Neural cell (in vitro differentiated cells): ENCODE results near the gene ACOT7. TPM values are rescaled to one million over a fixed set of nuclear protein-coding genes. Genes with fewer than 3 reads are reported as not detected.
A peak's percentile ranks its signal among the peaks of the same experiment; 100 is the strongest.

Source experiments
- H2AFZ ChIP-seq: fragments of 200-600, 300-800 bp; sonication (generic), shearing (Covaris generic); 2 replicates; pipeline ENCODE4 v1.6.0; 2014; ENCODE audit warnings: low read depth, mild to moderate bottlenecking, antibody characterized with exemption, low read length, moderate library complexity
- H3F3A ChIP-seq: fragments of 200-600 bp; shearing (Covaris generic); 2 replicates; pipeline ENCODE4 v1.6.1; 2016; ENCODE audit warnings: mild to moderate bottlenecking, moderate library complexity, mixed read lengths, antibody characterized with exemption, low read length; ENCODE audit not compliant: insufficient read depth, poor library complexity, severe bottlenecking
- H3K27ac ChIP-seq: fragments of 200-600, 300-800 bp; sonication (generic), shearing (Covaris generic); 2 replicates; pipeline ENCODE4 v1.5.1; 2014; ENCODE audit warnings: mild to moderate bottlenecking, low read length, moderate library complexity
- H3K27me3 ChIP-seq: fragments of 300-800, 200-600 bp; sonication (generic), shearing (Covaris generic); 2 replicates; pipeline ENCODE4 v1.6.0; 2014; ENCODE audit warnings: mild to moderate bottlenecking, low read depth, low read length, moderate library complexity; ENCODE audit not compliant: insufficient read depth
- H3K36me3 ChIP-seq: fragments of 300-800, 200-600 bp; sonication (generic), shearing (Covaris generic); 2 replicates; pipeline ENCODE4 v1.5.1; 2014; ENCODE audit warnings: mild to moderate bottlenecking, antibody characterized with exemption, low read length, moderate library complexity; ENCODE audit not compliant: insufficient read depth
- H3K4me2 ChIP-seq: fragments of 300-800, 200-600 bp; sonication (generic), shearing (Covaris generic); 2 replicates; pipeline ENCODE4 v1.6.0; 2014; ENCODE audit warnings: mild to moderate bottlenecking, low read length
- H3K4me3 ChIP-seq: fragments of 300-800, 200-600 bp; sonication (generic), shearing (Covaris generic); 2 replicates; pipeline ENCODE4 v1.5.1; 2014; ENCODE audit warnings: mild to moderate bottlenecking, low read length, moderate library complexity
- H3K79me2 ChIP-seq: fragments of 200-600 bp; shearing (Covaris generic); replicated peaks from 2 replicates; pipeline ENCODE4 v1.6.0; 2014; ENCODE audit warnings: mild to moderate bottlenecking, low read length, moderate library complexity; ENCODE audit not compliant: insufficient read depth
- H3K9ac ChIP-seq: fragments of 300-800, 200-600 bp; sonication (generic), shearing (Covaris generic); 2 replicates; pipeline ENCODE4 v1.6.1; 2016; ENCODE audit warnings: mild to moderate bottlenecking, low read length, mixed read lengths
- H3K9me2 ChIP-seq: fragments of 200-600 bp; shearing (Covaris generic); 2 replicates; pipeline ENCODE4 v1.6.1; 2016; ENCODE audit warnings: mild to moderate bottlenecking, low read length, mixed read lengths; ENCODE audit not compliant: insufficient read depth
- H3K9me3 ChIP-seq: fragments of 200-600, 300-800 bp; sonication (generic), shearing (Covaris generic); 2 replicates; pipeline ENCODE4 v1.6.1; 2016; ENCODE audit warnings: mild to moderate bottlenecking, mixed run types, low read length, moderate library complexity, mixed read lengths
- H4K20me1 ChIP-seq: fragments of 200-600 bp; shearing (Covaris generic); 2 replicates; pipeline ENCODE4 v1.6.1; 2016; ENCODE audit warnings: mild to moderate bottlenecking, mixed run types; ENCODE audit not compliant: insufficient read depth
- CTCF ChIP-seq: fragments of 450-650 bp; IDR thresholded peaks from 2 replicates; pipeline ENCODE4 v1.5.1; 2014; ENCODE audit warnings: antibody characterized with exemption, mild to moderate bottlenecking, moderate library complexity; ENCODE audit not compliant: poor library complexity, severe bottlenecking
- EP300 ChIP-seq: fragments of 450-650 bp; conservative IDR thresholded peaks from 2 replicates; pipeline ENCODE4 v1.6.1; 2014; ENCODE audit warnings: antibody characterized with exemption, mild to moderate bottlenecking, moderate library complexity; ENCODE audit not compliant: poor library complexity, severe bottlenecking
- EZH2 ChIP-seq: fragments of 200-600, 300-800 bp; shearing (Covaris generic), sonication (generic); IDR thresholded peaks from 2 replicates; pipeline ENCODE4 v1.6.1; 2014; ENCODE audit warnings: antibody characterized with exemption, low read length, borderline replicate concordance, mild to moderate bottlenecking; ENCODE audit not compliant: insufficient read depth, poor library complexity, severe bottlenecking
- MXI1 ChIP-seq: fragments of 450-650 bp; conservative IDR thresholded peaks from 2 replicates; pipeline ENCODE4 v1.6.1; 2014; ENCODE audit warnings: antibody characterized with exemption, mild to moderate bottlenecking; ENCODE audit not compliant: poor library complexity, severe bottlenecking
- POLR2AphosphoS5 ChIP-seq: IDR thresholded peaks from 2 replicates; pipeline ENCODE4 v1.6.1; 2012
- RAD21 ChIP-seq: fragments of 450-650 bp; conservative IDR thresholded peaks from 2 replicates; pipeline ENCODE4 v1.6.1; 2014; ENCODE audit warnings: antibody characterized with exemption, mild to moderate bottlenecking, moderate library complexity
- SMC3 ChIP-seq: fragments of 450-650 bp; conservative IDR thresholded peaks from 2 replicates; pipeline ENCODE4 v1.6.1; 2014; ENCODE audit warnings: antibody characterized with exemption, mild to moderate bottlenecking, moderate library complexity; ENCODE audit not compliant: poor library complexity
- TAF1 ChIP-seq: IDR thresholded peaks from 2 replicates; pipeline ENCODE4 v1.6.1; 2012; ENCODE audit warnings: low read depth
- polyA plus RNA-seq: library from polyadenylated mRNA; depleted of rRNA; stranded (reverse); fragments of >200 nt; gene quantifications from 2 replicates; pipeline ENCODE4 v1.2.3, GENCODE V29; 2014

The ACOT7 gene
- polyA plus RNA-seq, 1 donor from 2014 or later, result 101 TPM

- no peaks in the 10 kb centered on the region for H4K20me1 ChIP-seq
- H3K4me3 ChIP-seq, result peak overlapping the region; percentile 25
- peak overlapping the region; percentile 61 for H3K27ac ChIP-seq
- no peaks in the 10 kb centered on the region for H3K27me3 ChIP-seq
- H2AFZ ChIP-seq, result no peak overlapping the region
- TF ChIP-seq SMC3 (peak; percentile 24), EP300 (no peak), RAD21 (no peak), CTCF (peak; percentile 48)
- no peak overlapping the region for H3K4me2 ChIP-seq
- H3K9me2 ChIP-seq, result no peaks in the 10 kb centered on the region
- H3K9me3 ChIP-seq, result no peaks in the 10 kb centered on the region
- no peaks in the 10 kb centered on the region for H3K36me3 ChIP-seq
- peak overlapping the region; percentile 44 for H3K9ac ChIP-seq
- no peaks in the 10 kb centered on the region for H3F3A ChIP-seq
- H3K79me2 ChIP-seq, result no peaks in the 10 kb centered on the region
Observed at GRCh38 chr1:6272868-6273267, 120.7 kb downstream of the ACOT7 start.

GRCh38 chr1:6272452-6272851 lies 121.1 kb downstream of the ACOT7 start:
- no peak for TF ChIP-seq EZH2
- Histone ChIP-seq H4K20me1 (no peaks in the 10 kb centered on the region), H2AFZ (no peak overlapping the region), H3K79me2 (no peaks in the 10 kb centered on the region), H3K27ac (peak overlapping the region; percentile 61), H3K36me3 (no peaks in the 10 kb centered on the region), H3K27me3 (no peaks in the 10 kb centered on the region), H3K9me3 (no peaks in the 10 kb centered on the region), H3K4me3 (no peak overlapping the region), H3K4me2 (no peak overlapping the region), H3K9me2 (no peaks in the 10 kb centered on the region), H3F3A (no peaks in the 10 kb centered on the region), H3K9ac (peak overlapping the region; percentile 44)

GRCh38 chr1:6271554-6271953 lies 122.0 kb downstream of the ACOT7 start:
- Histone ChIP-seq H3K9me2 (no peaks in the 10 kb centered on the region), H3F3A (no peaks in the 10 kb centered on the region), H3K27me3 (no peaks in the 10 kb centered on the region), H3K9me3 (no peaks in the 10 kb centered on the region), H3K27ac (no peak overlapping the region), H3K4me3 (no peak overlapping the region), H3K36me3 (no peaks in the 10 kb centered on the region), H3K9ac (no peak overlapping the region), H3K79me2 (no peaks in the 10 kb centered on the region), H4K20me1 (no peaks in the 10 kb centered on the region), H3K4me2 (no peak overlapping the region), H2AFZ (no peak overlapping the region)
- TF ChIP-seq RAD21, result no peak

GRCh38 chr1:6271006-6271405 lies 122.6 kb downstream of the ACOT7 start:
- Histone ChIP-seq H3K4me2 (no peak overlapping the region), H3K36me3 (no peaks in the 10 kb centered on the region), H2AFZ (no peak overlapping the region), H3K27me3 (no peaks in the 10 kb centered on the region), H3K4me3 (no peak overlapping the region), H3K9me3 (no peaks in the 10 kb centered on the region), H3K9me2 (no peaks in the 10 kb centered on the region), H4K20me1 (no peaks in the 10 kb centered on the region), H3F3A (no peaks in the 10 kb centered on the region), H3K79me2 (no peaks in the 10 kb centered on the region), H3K27ac (no peak overlapping the region), H3K9ac (no peak overlapping the region)
- no peak for TF ChIP-seq CTCF
- TF ChIP-seq POLR2AphosphoS5, result no peak
- TF ChIP-seq SMC3, result no peak
- no peak for TF ChIP-seq EP300
- no peak for TF ChIP-seq TAF1
- no peak for TF ChIP-seq RAD21
- TF ChIP-seq EZH2, result no peak
- no peak for TF ChIP-seq MXI1
